HCT116 (cell line): Measurements from ENCODE around the gene REST. TPM values are rescaled to one million over a fixed set of nuclear protein-coding genes. Genes with fewer than 3 reads are reported as not detected.

Experiments
- ATAC-seq: fragments of 200-7000 bp; cut with Tn5 transposase; 2 replicates; pipeline ENCODE4 v1.9.1; 2020; ENCODE audit warnings: mild to moderate bottlenecking, moderate library complexity
- BruUV-seq: library from RNA; stranded (reverse); fragments of 400-500 nt; replicated peaks from 2 replicates; lab custom pipeline; 2021; lab: Mats Ljungman, UMichigan
- CTCF ChIA-PET: fragments of 300-600 bp; sonication (Branson Sonifier 250); formaldehyde crosslinking; loops from one replicate; lab custom pipeline; 2021; ENCODE audit warnings: antibody characterized with exemption; lab: Charles Lee
- POLR2A ChIA-PET: fragments of 300-600, 350-600 bp; sonication (Branson Sonifier 250); formaldehyde crosslinking; loops from one replicate; lab custom pipeline; 2021; ENCODE audit warnings: antibody characterized with exemption; lab: Charles Lee
- RAD21 ChIA-PET, 2 experiments: fragments of 300-600 bp; sonication (Branson Sonifier 250); formaldehyde crosslinking; loops; one replicate each; lab custom pipeline; 2023; ENCODE audit warnings: low total read pairs in 2 of 2; ENCODE audit not compliant: uncharacterized antibody in 2 of 2, unreplicated experiment in 2 of 2, low non-redundant PET in 1 of 2; lab: Charles Lee
- DNase-seq: peaks from one replicate; pipeline ENCODE4 v3.0.0-alpha.2; 2010; ENCODE audit warnings: low read depth, low spot score
- H2AFZ ChIP-seq: fragments of 200-600 bp; shearing (Covaris generic), sonication (generic); 2 replicates; pipeline ENCODE4 v1.6.1; 2017; ENCODE audit warnings: low read depth, mixed run types, mixed read lengths, antibody characterized with exemption, low read length; ENCODE audit not compliant: poor library complexity, severe bottlenecking
- H3K27ac ChIP-seq: 2 replicates; pipeline ENCODE4 v1.5.1; 2012; ENCODE audit warnings: low read depth, low read length
- H3K27me3 ChIP-seq: fragments of 200-600 bp; sonication (generic); 2 replicates; pipeline ENCODE4 v1.6.1; 2016; ENCODE audit warnings: mixed run types, low read length, mixed read lengths; ENCODE audit not compliant: insufficient read depth
- H3K36me3 ChIP-seq, 2 experiments: fragments of 200-500 bp in 1 of 2; fragments of 200-600 bp in 1 of 2; sonication (Bioruptor generic) in 1 of 2; sonication (generic) in 1 of 2; 2 replicates each; pipeline versions ENCODE4 v1.5.1 to v1.6.1; 2014 to 2016; ENCODE audit warnings: low read length in 2 of 2, inconsistent platforms in 1 of 2, mixed read lengths in 1 of 2, mixed run types in 1 of 2; ENCODE audit not compliant: insufficient read depth in 2 of 2, control insufficient read depth in 1 of 2
- H3K4me1 ChIP-seq, 2 experiments: fragments of 200-600 bp in 1 of 2; sonication (generic) in 1 of 2; 2 replicates each; pipeline versions ENCODE4 v1.5.1 to v1.6.1; 2012 to 2017; ENCODE audit warnings: low read length in 2 of 2, inconsistent platforms in 1 of 2, mild to moderate bottlenecking in 1 of 2, mixed read lengths in 1 of 2, mixed run types in 1 of 2, moderate library complexity in 1 of 2; ENCODE audit not compliant: insufficient read depth in 2 of 2, control insufficient read depth in 1 of 2
- H3K4me2 ChIP-seq: fragments of 200-600 bp; sonication (generic); 2 replicates; pipeline ENCODE4 v1.6.1; 2017; ENCODE audit warnings: mixed run types, low read length, mixed read lengths
- H3K4me3 ChIP-seq, 2 experiments: fragments of 200-600 bp in 1 of 2; sonication (generic) in 1 of 2; replicated peaks in 1 of 2; 2 replicates each; pipeline ENCODE4 v1.5.1; 2011 to 2016; ENCODE audit warnings: low read length in 2 of 2, control low read depth in 1 of 2, low read depth in 1 of 2, mild to moderate bottlenecking in 1 of 2, mixed read lengths in 1 of 2, mixed run types in 1 of 2
- H3K79me2 ChIP-seq: fragments of 200-600 bp; sonication (generic); 2 replicates; pipeline ENCODE4 v1.6.1; 2017; ENCODE audit warnings: mild to moderate bottlenecking, mixed run types, low read length, moderate library complexity, mixed read lengths; ENCODE audit not compliant: insufficient read depth
- H3K9ac ChIP-seq: fragments of 200-600 bp; sonication (generic); 2 replicates; pipeline ENCODE4 v1.6.1; 2016; ENCODE audit warnings: low read length, mixed read lengths
- H3K9me2 ChIP-seq: fragments of 200-600 bp; sonication (generic), shearing (Covaris generic); 2 replicates; pipeline ENCODE4 v1.6.1; 2017; ENCODE audit warnings: mixed run types, mild to moderate bottlenecking, moderate library complexity; ENCODE audit not compliant: insufficient read depth
- H3K9me3 ChIP-seq, 2 experiments: fragments of 200-500 bp in 1 of 2; fragments of 200-600 bp in 1 of 2; sonication (Bioruptor generic) in 1 of 2; sonication (generic) in 1 of 2; 2 replicates each; pipeline ENCODE4 v1.6.1; 2014 to 2017; ENCODE audit warnings: low read length in 2 of 2, mixed read lengths in 2 of 2, inconsistent platforms in 1 of 2, low read depth in 1 of 2, mild to moderate bottlenecking in 1 of 2, mixed run types in 1 of 2, moderate library complexity in 1 of 2; ENCODE audit not compliant: control insufficient read depth in 1 of 2, insufficient read depth in 1 of 2
- H4K20me1 ChIP-seq: fragments of 200-600 bp; sonication (generic), shearing (Covaris generic); 2 replicates; pipeline ENCODE4 v1.6.1; 2017; ENCODE audit warnings: mixed run types, mild to moderate bottlenecking, moderate library complexity; ENCODE audit not compliant: insufficient read depth
- ATF3 ChIP-seq: IDR thresholded peaks from 2 replicates; pipeline ENCODE4 v1.6.1; 2012
- CEBPB ChIP-seq: IDR thresholded peaks from 2 replicates; pipeline ENCODE4 v1.6.1; 2012; ENCODE audit warnings: low read depth
- JUND ChIP-seq: IDR thresholded peaks from 2 replicates; pipeline ENCODE4 v1.6.1; 2012
- POLR2A ChIP-seq: IDR thresholded peaks from 2 replicates; pipeline ENCODE4 v1.7.0; 2011; ENCODE audit warnings: borderline replicate concordance; ENCODE audit not compliant: insufficient read depth, insufficient read length; ENCODE audit errors: extremely low read depth
- POLR2AphosphoS5 ChIP-seq: IDR thresholded peaks from 2 replicates; pipeline ENCODE4 v1.6.1; 2011; ENCODE audit warnings: mild to moderate bottlenecking, low read depth, low read length, moderate library complexity
- TCF7L2 ChIP-seq: IDR thresholded peaks from 2 replicates; pipeline ENCODE4 v1.7.0; 2011; ENCODE audit warnings: borderline replicate concordance, inconsistent platforms; ENCODE audit not compliant: insufficient read depth, insufficient read length; ENCODE audit errors: extremely low read depth
- ZNF274 ChIP-seq: fragments of 200-500 bp; sonication (Bioruptor generic); IDR thresholded peaks from 2 replicates; pipeline ENCODE4 v1.6.1; 2014; ENCODE audit warnings: mild to moderate bottlenecking, low read depth, low read length, inconsistent platforms
- intact Hi-C: fragments of 100-400 bp; cut with micrococcal nuclease; formaldehyde crosslinking; loops from 2 replicates; pipeline ENCODE4 v1.10.0; 2022
- total RNA-seq: library from RNA; stranded (reverse); gene quantifications from one replicate; pipeline ENCODE4 v1.2.1, GENCODE V29; 2021; ENCODE audit not compliant: unreplicated experiment
- TF ChIP-seq, protein P1 (sequence below): IDR thresholded peaks from 2 replicates; pipeline ENCODE4 v1.6.1; 2011; ENCODE audit warnings: mild to moderate bottlenecking, low read length, moderate library complexity; ENCODE audit not compliant: insufficient replicate concordance; ENCODE audit errors: extremely low read depth

REST gene
- total RNA-seq, 1 experiment from 2014 or later, result 42.6 TPM

GRCh38 chr4:56986952-56987351 is 79.3 kb downstream of the REST start (continued):
- TF ChIP-seq, protein P1, sequence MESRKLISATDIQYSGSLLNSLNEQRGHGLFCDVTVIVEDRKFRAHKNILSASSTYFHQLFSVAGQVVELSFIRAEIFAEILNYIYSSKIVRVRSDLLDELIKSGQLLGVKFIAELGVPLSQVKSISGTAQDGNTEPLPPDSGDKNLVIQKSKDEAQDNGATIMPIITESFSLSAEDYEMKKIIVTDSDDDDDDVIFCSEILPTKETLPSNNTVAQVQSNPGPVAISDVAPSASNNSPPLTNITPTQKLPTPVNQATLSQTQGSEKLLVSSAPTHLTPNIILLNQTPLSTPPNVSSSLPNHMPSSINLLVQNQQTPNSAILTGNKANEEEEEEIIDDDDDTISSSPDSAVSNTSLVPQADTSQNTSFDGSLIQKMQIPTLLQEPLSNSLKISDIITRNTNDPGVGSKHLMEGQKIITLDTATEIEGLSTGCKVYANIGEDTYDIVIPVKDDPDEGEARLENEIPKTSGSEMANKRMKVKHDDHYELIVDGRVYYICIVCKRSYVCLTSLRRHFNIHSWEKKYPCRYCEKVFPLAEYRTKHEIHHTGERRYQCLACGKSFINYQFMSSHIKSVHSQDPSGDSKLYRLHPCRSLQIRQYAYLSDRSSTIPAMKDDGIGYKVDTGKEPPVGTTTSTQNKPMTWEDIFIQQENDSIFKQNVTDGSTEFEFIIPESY, result no peak
- TF ChIP-seq POLR2AphosphoS5, result no peak
- TF ChIP-seq POLR2A, result no peak
- TF ChIP-seq TCF7L2, result no peak
- TF ChIP-seq, all 23 proteins: peak for 0

DNA sequence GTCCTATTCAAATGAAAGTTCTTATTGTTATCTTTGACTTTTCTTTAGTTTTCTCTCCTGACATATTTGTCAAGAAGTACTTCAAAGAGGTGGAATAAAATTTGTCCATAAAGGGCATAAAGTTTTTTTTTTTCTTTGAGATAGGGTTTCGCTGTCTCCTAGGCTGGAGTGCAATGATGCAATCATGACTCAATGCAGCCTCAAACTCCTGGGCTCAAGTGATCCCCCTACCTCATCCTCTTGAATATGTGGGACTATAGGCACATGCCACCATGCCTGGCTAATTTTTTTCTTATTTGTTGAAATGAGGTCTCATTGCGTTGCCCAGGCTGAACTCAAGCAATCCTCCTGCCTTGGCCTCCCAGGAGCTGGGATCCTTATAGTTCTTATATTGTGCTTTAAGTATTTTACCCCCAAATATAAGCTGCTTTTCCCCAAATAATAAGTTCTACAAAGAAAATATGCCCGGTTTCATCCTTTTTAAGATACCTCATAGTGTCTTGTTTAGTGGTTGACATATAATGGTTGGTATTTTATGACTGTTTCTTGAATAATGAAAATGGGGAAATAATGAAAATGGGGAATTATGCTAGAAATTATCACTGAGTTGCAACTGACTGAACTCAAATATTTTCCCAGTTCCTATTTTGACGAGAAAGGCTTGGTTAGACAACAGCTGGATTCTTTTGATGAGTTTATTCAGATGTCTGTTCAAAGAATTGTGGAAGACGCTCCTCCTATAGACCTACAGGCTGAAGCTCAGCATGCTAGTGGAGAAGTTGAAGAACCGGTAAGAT is 82.6 kb downstream of the REST start:
- TF ChIP-seq ATF3 (peak; percentile 39; the same call in 1 of the 2 replicates), JUND (no peak), ZNF274 (no peak), CEBPB (peak; percentile 63; the same call in 1 of the 2 replicates)
- TF ChIP-seq, all 23 proteins: peak for 2
- Histone ChIP-seq H3K9me2 (no peaks in the 10 kb centered on the region), H3K4me2 (no peak overlapping the region), H4K20me1 (no peaks in the 10 kb centered on the region), H3K4me1 (no peaks in the 10 kb centered on the region), H2AFZ (no peak overlapping the region), H3K27ac (no peak overlapping the region), H3K4me3 (no peak overlapping the region), H3K36me3 (peaks cover 19 to 49% of the 10 kb centered on the region in 2 experiments), H3K27me3 (no peaks in the 10 kb centered on the region), H3K9me3 (no peaks in the 10 kb centered on the region), H3K9ac (no peak overlapping the region), H3K79me2 (peaks cover 96% of the 10 kb centered on the region)
- ATAC-seq, result no peak
- intact Hi-C loops, result no loop called here
- CTCF ChIA-PET, result no interaction called here
- DNase-seq, result no peak
- RAD21 ChIA-PET, result no interaction called here
- BruUV-seq, result no TSS peak
- POLR2A ChIA-PET, result interaction anchor here (3.0 kb wide), 1 partner anchor 12 kb away, joined by 14 read pairs; the partner anchor contains the start of genes NOA1 and POLR2B
